Caco-2 (cell line): ENCODE data around the gene FOXJ3. TPM values are rescaled to one million over a fixed set of nuclear protein-coding genes. Genes with fewer than 3 reads are reported as not detected.

Experiments
- BruUV-seq: library from RNA; stranded (reverse); fragments of 400-500 nt; replicated peaks from 2 replicates; lab custom pipeline; 2021; lab: Mats Ljungman, UMichigan
- CTCF ChIA-PET: fragments of 300-600 bp; sonication (Branson Sonifier 250); formaldehyde crosslinking; loops from one replicate; lab custom pipeline; 2022; ENCODE audit warnings: antibody characterized with exemption; lab: Charles Lee
- POLR2A ChIA-PET: fragments of 300-600 bp; sonication (Branson Sonifier 250); formaldehyde crosslinking; loops from one replicate; lab custom pipeline; 2022; ENCODE audit warnings: antibody characterized with exemption; lab: Charles Lee
- DNase-seq, 2 experiments: peaks; one replicate each; pipeline versions ENCODE4 v3.0.0 to v3.0.0-alpha.2; 2020 to 2022
- H3K27me3 ChIP-seq: replicated peaks from 2 replicates; pipeline ENCODE4 v1.6.0; 2011; ENCODE audit warnings: low read length; ENCODE audit not compliant: control insufficient read depth, insufficient read depth
- H3K36me3 ChIP-seq: 2 replicates; pipeline ENCODE4 v1.5.1; 2011; ENCODE audit warnings: low read length; ENCODE audit not compliant: control insufficient read depth, insufficient read depth
- H3K4me1 ChIP-seq: fragments of 250-450 bp; sonication (Bioruptor Pico); 2 replicates; pipeline ENCODE4 v1.5.1; 2020; ENCODE audit warnings: mild to moderate bottlenecking
- H3K4me3 ChIP-seq: 2 replicates; pipeline ENCODE4 v1.5.1; 2011; ENCODE audit warnings: low read depth, mild to moderate bottlenecking, control low read depth, low read length
- H3K9me3 ChIP-seq: fragments of 250-450 bp; sonication (Bioruptor Pico); 2 replicates; pipeline ENCODE4 v1.5.1; 2020; ENCODE audit warnings: mild to moderate bottlenecking, moderate library complexity
- H3K27ac Mint-ChIP-seq: one replicate; pipeline ENCODE4 v1.8.0; 2022; ENCODE audit warnings: mixed read lengths; ENCODE audit not compliant: unreplicated experiment
- H3K27me3 Mint-ChIP-seq: one replicate; pipeline ENCODE4 v1.8.0; 2022; ENCODE audit warnings: mixed read lengths; ENCODE audit not compliant: insufficient read depth, unreplicated experiment
- H3K36me3 Mint-ChIP-seq: one replicate; pipeline ENCODE4 v1.8.0; 2022; ENCODE audit warnings: mild to moderate bottlenecking, mixed read lengths; ENCODE audit not compliant: insufficient read depth, unreplicated experiment
- H3K4me1 Mint-ChIP-seq: one replicate; pipeline ENCODE4 v1.8.0; 2022; ENCODE audit warnings: low read depth, mixed read lengths; ENCODE audit not compliant: unreplicated experiment
- H3K4me3 Mint-ChIP-seq: one replicate; pipeline ENCODE4 v1.8.0; 2022; ENCODE audit warnings: mild to moderate bottlenecking, moderate library complexity, mixed read lengths; ENCODE audit not compliant: unreplicated experiment
- H3K9me3 Mint-ChIP-seq: one replicate; pipeline ENCODE4 v1.8.0; 2022; ENCODE audit warnings: mixed read lengths; ENCODE audit not compliant: unreplicated experiment
- CTCF ChIP-seq, 2 experiments: fragments of 200-600 bp in 1 of 2; IDR thresholded peaks; 1 replicate in 1 of 2; 2 replicates in 1 of 2; pipeline versions ENCODE4 v1.5.1 to v1.8.0; 2011 to 2022; ENCODE audit warnings: antibody characterized with exemption in 1 of 2, control low read depth in 1 of 2, inconsistent platforms in 1 of 2, low read depth in 1 of 2, low read length in 1 of 2, mild to moderate bottlenecking in 1 of 2, moderate library complexity in 1 of 2; ENCODE audit not compliant: insufficient read depth in 1 of 2, severe bottlenecking in 1 of 2, unreplicated experiment in 1 of 2
- intact Hi-C: fragments of 100-400 bp; cut with micrococcal nuclease; formaldehyde crosslinking; loops from one replicate; pipeline ENCODE4 v1.10.0; 2022; ENCODE audit not compliant: unreplicated experiment
- total RNA-seq: library from RNA; stranded (reverse); gene quantifications from 2 replicates; pipeline ENCODE4 v1.2.3, GENCODE V29; 2022

The FOXJ3 gene
- total RNA-seq, 1 experiment from 2014 or later: 60.2 TPM

GRCh38 chr1:42264511-42265190 lies 70.4 kb downstream of the FOXJ3 start:
- no peak overlapping the region for H3K4me3 Mint-ChIP-seq
- Histone ChIP-seq H3K4me1 (peaks cover 21% of the 10 kb centered on the region), H3K4me3 (no peak overlapping the region), H3K27me3 (no peaks in the 10 kb centered on the region), H3K9me3 (no peaks in the 10 kb centered on the region), H3K36me3 (no peaks in the 10 kb centered on the region)
- H3K4me1 Mint-ChIP-seq: peaks cover 32% of the 10 kb centered on the region
- no TSS peak for BruUV-seq
- DNase-seq: no peak
- no peak for TF ChIP-seq CTCF (IDR thresholded peaks at IDR 0.05; ENCODE audit: insufficient read depth in 1 of 2, low read depth in 1 of 2, low read length in 1 of 2, severe bottlenecking in 1 of 2, unreplicated experiment in 1 of 2)
- H3K27me3 Mint-ChIP-seq: no peaks in the 10 kb centered on the region
- H3K27ac Mint-ChIP-seq: no peak overlapping the region
- H3K9me3 Mint-ChIP-seq: no peaks in the 10 kb centered on the region
- H3K36me3 Mint-ChIP-seq: peaks cover 49% of the 10 kb centered on the region
- intact Hi-C loops: no loop called here
- CTCF ChIA-PET: interaction anchor here (0.6 kb wide), 1 partner anchor 23 kb away, joined by 3 read pairs; no protein-coding TSS in a partner anchor
- POLR2A ChIA-PET: no interaction called here

- Mint-ChIP-seq H3K27ac (no peak overlapping the region), H3K4me1 (peaks cover 36% of the 10 kb centered on the region), H3K9me3 (no peaks in the 10 kb centered on the region), H3K36me3 (peaks cover 51% of the 10 kb centered on the region), H3K4me3 (no peak overlapping the region), H3K27me3 (no peaks in the 10 kb centered on the region)
- Histone ChIP-seq H3K9me3 (no peaks in the 10 kb centered on the region), H3K4me3 (no peak overlapping the region), H3K36me3 (no peaks in the 10 kb centered on the region), H3K4me1 (peaks cover 22% of the 10 kb centered on the region), H3K27me3 (no peaks in the 10 kb centered on the region)
- no peak for TF ChIP-seq CTCF (IDR thresholded peaks at IDR 0.05; ENCODE audit: insufficient read depth in 1 of 2, low read depth in 1 of 2, low read length in 1 of 2, severe bottlenecking in 1 of 2, unreplicated experiment in 1 of 2)
- intact Hi-C loops: no loop called here
- ChIA-PET POLR2A (no interaction called here), CTCF (interaction anchor here (0.5 kb wide), 1 partner anchor 81 kb away, joined by 4 read pairs; no protein-coding TSS in a partner anchor)
- no TSS peak for BruUV-seq
- no peak for DNase-seq
Observed at GRCh38 chr1:42263019-42263418, 72.0 kb downstream of the FOXJ3 start.

GRCh38 chr1:42260376-42261070 lies 74.5 kb downstream of the FOXJ3 start:
- Mint-ChIP-seq H3K4me1 (peaks cover 17% of the 10 kb centered on the region), H3K4me3 (no peak overlapping the region), H3K9me3 (no peaks in the 10 kb centered on the region), H3K27ac (no peak overlapping the region), H3K27me3 (no peaks in the 10 kb centered on the region), H3K36me3 (peaks cover 34% of the 10 kb centered on the region)
- no peak for DNase-seq
- Histone ChIP-seq H3K4me1 (peaks cover 5% of the 10 kb centered on the region; the same call in 1 of the 2 replicates), H3K9me3 (no peaks in the 10 kb centered on the region), H3K36me3 (no peaks in the 10 kb centered on the region), H3K4me3 (no peak overlapping the region), H3K27me3 (no peaks in the 10 kb centered on the region)
- TF ChIP-seq CTCF (IDR thresholded peaks at IDR 0.05; ENCODE audit: insufficient read depth in 1 of 2, low read depth in 1 of 2, low read length in 1 of 2, severe bottlenecking in 1 of 2, unreplicated experiment in 1 of 2): no peak
- ChIA-PET POLR2A (no interaction called here), CTCF (no interaction called here)
- BruUV-seq: no TSS peak
- intact Hi-C loops: no loop called here
